D341Med (cell line): ENCODE results near the gene CACUL1.
A peak's percentile ranks its signal among the peaks of the same experiment; 100 is the strongest.
"Not testable (repeated sequence)": the region's sequence is repeated elsewhere in the genome, so short reads cannot be mapped to it uniquely, and the experiment has no call there.

Experiments
- DNase-seq: peaks from one replicate; pipeline ENCODE4 v3.0.0; 2012; ENCODE audit warnings: low spot score

The CACUL1 gene

GRCh38 chr10:118768041-118768919, 13.5 kb upstream of the CACUL1 start:
- no peak for DNase-seq

GRCh38 chr10:118767297-118768040, 12.7 kb upstream of the CACUL1 start:
- DNase-seq: no peak

- no peak for DNase-seq
These were observed 9.4 kb upstream of the CACUL1 start for GRCh38 chr10:118764195-118764594.

- no peak for DNase-seq
These were observed 8.6 kb upstream of the CACUL1 start for GRCh38 chr10:118763202-118763988.

- DNase-seq: no peak
These were observed 5.5 kb upstream of the CACUL1 start for GRCh38 chr10:118760265-118760664.

GRCh38 chr10:118758449-118758848, 3.7 kb upstream of the CACUL1 start:
- DNase-seq: no peak

GRCh38 chr10:118754229-118754555, 578 bp downstream of the CACUL1 start:
- peak; percentile 50 for DNase-seq

- DNase-seq: no peak
These were observed 1.2 kb downstream of the CACUL1 start for GRCh38 chr10:118753331-118754228.

- no peak for DNase-seq
These were observed 2.4 kb downstream of the CACUL1 start for GRCh38 chr10:118752409-118752808.

- DNase-seq: no peak
These were observed 3.5 kb downstream of the CACUL1 start for GRCh38 chr10:118751265-118751664.

GRCh38 chr10:118748041-118748440, 6.7 kb downstream of the CACUL1 start:
- DNase-seq: no peak

- no peak for DNase-seq
These were observed 8.5 kb downstream of the CACUL1 start for GRCh38 chr10:118746246-118746645.

- no peak for DNase-seq
These were observed 9.7 kb downstream of the CACUL1 start for GRCh38 chr10:118745056-118745455.

- DNase-seq: not testable (repeated sequence)
These were observed 10.3 kb downstream of the CACUL1 start for GRCh38 chr10:118744346-118744918.

- no peak for DNase-seq
These were observed 12.0 kb downstream of the CACUL1 start for GRCh38 chr10:118742782-118743181.

- DNase-seq: no peak
These were observed 12.7 kb downstream of the CACUL1 start for GRCh38 chr10:118742032-118742431.

GRCh38 chr10:118738406-118738805, 16.4 kb downstream of the CACUL1 start:
- no peak for DNase-seq

- no peak for DNase-seq
These were observed 17.0 kb downstream of the CACUL1 start for GRCh38 chr10:118737603-118738302.

GRCh38 chr10:118735294-118735693, 19.5 kb downstream of the CACUL1 start:
- DNase-seq: no peak

- DNase-seq: no peak
These were observed 20.3 kb downstream of the CACUL1 start for GRCh38 chr10:118734475-118734874.
